Measurements from ENCODE around the gene MNT. TPM values are rescaled to one million over a fixed set of nuclear protein-coding genes. Genes with fewer than 3 reads are reported as not detected.
A peak's percentile ranks its signal among the peaks of the same experiment; 100 is the strongest.

The MNT gene
- total RNA-seq, 1 donor from 2014 or later = 28.5 TPM

DNA sequence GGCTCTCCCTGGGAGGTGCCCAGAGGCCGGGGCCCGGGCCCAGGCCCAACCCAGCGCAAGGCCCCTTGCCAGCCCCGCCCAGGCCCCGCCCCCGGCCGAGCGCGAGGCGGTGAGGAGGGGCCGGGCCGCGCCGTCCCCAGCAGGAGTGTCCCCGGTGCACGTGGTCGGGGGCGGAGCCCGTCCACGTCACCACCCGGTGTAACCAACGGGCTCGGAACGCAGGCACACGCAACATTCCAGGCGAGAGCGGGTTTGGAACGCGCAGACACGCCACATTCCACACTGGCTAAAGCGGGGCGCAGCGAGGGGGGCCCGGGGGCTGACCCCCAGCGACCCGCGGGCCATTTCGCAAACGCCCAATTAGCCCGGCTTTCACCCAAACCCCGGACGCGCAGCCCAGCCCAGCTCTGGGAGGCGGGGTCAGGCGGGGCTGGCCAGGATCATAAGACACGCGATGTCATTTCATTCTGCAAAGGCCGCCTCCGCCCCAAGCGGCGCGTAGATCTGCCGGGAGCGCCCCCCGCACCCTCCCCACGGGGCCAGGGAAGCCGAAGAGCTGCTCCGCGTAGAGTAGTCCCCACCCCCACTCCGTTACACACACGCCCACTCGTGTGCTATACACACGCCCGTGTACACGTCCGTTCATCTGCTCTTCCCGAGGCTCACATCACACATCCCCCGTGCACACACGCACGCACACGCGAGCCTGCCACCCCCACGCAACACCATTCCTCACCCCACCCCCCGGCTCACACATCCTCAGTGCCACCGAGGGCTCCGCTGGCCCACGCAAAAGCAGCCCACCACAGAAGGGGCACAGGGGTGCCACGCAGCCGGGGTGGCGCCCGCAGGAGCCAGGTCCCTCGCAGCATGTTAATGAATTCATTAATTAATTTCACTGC lies 1.0 kb downstream of the MNT start:
- intact Hi-C loops (cut with DNase I) = loop anchor here (10.0 kb wide), 1 partner anchor 345 kb away; the partner anchor contains the start of gene HIC1
- H3K9me3 ChIP-seq = no peaks in the 10 kb centered on the region
- H3K27ac ChIP-seq = peak overlapping the region; percentile 99
- peak in 1 of 2 donors; percentile 98 for DNase-seq (ENCODE audit: extremely low spot score in 2 of 2)
- no peaks in the 10 kb centered on the region for H3K27me3 ChIP-seq
- H3K4me1 ChIP-seq = peaks cover 67% of the 10 kb centered on the region
- TF ChIP-seq POLR2AphosphoS5 (IDR thresholded peaks at IDR 0.05; ENCODE audit: insufficient read depth in 1 of 2, low read depth in 1 of 2) (peak; percentile 86 to 98), POLR2A (IDR thresholded peaks at IDR 0.05) (peak in 1 of 2 donors; percentile 86)
- TF ChIP-seq, protein P1, sequence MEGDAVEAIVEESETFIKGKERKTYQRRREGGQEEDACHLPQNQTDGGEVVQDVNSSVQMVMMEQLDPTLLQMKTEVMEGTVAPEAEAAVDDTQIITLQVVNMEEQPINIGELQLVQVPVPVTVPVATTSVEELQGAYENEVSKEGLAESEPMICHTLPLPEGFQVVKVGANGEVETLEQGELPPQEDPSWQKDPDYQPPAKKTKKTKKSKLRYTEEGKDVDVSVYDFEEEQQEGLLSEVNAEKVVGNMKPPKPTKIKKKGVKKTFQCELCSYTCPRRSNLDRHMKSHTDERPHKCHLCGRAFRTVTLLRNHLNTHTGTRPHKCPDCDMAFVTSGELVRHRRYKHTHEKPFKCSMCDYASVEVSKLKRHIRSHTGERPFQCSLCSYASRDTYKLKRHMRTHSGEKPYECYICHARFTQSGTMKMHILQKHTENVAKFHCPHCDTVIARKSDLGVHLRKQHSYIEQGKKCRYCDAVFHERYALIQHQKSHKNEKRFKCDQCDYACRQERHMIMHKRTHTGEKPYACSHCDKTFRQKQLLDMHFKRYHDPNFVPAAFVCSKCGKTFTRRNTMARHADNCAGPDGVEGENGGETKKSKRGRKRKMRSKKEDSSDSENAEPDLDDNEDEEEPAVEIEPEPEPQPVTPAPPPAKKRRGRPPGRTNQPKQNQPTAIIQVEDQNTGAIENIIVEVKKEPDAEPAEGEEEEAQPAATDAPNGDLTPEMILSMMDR (IDR thresholded peaks at IDR 0.05) = no peak
- peaks cover 0 to 2% of the 10 kb centered on the region in 2 donors for H3K36me3 ChIP-seq
- peak overlapping the region; percentile 78 to 97 for H3K4me3 ChIP-seq

DNA sequence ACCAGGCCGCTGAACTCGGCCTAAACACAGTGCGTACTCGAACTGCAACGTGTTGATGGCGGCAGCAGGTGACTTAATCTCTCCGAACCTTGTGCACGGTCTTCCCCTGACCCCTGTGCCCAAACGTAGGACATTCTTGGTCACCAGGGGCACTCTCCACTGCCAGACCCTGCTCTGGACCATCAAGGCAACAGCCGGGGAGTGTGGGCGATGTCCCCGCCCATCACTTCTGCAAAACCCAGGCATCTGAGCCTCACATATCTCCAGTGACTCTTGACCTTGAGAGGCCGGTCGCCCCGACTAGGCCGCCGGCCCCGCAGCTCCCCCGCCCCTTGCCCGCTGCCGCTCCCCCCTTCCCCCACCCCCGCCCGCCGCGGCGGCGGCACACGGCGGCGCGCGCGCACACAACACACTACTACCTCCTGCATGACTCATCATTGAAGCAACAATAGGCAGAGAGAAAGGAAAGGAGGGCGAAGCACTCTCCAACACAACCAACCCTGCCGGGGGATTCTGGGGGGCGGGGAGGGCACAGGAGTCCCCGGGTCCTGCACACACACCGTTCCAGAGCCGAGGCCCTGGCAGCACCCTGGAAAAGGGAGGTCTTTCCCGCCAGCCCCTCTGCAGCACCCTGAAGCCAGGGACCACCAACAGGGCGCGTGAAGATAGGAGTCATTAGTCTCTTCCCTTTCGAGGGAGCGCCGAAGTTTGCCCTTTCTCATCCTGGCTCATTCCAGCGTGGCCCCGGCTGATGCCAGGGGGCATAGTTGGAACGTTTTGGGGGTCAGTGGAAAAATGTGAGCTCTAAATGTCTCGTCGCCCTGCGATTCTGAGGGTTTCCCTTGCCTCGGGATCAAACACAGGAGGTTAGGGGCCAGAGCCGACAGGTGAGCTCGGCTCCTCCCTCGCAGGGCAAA lies 1.9 kb downstream of the MNT start:
- peak overlapping the region; percentile 99 for H3K27ac ChIP-seq
- intact Hi-C loops (cut with DNase I) = loop anchor here (10.0 kb wide), 1 partner anchor 344 kb away; the partner anchor contains the start of gene HIC1
- H3K9me3 ChIP-seq = no peaks in the 10 kb centered on the region
- no peaks in the 10 kb centered on the region for H3K27me3 ChIP-seq
- no peak for DNase-seq (ENCODE audit: extremely low spot score in 2 of 2)
- H3K36me3 ChIP-seq = peaks cover 0 to 3% of the 10 kb centered on the region in 2 donors
- peaks cover 67% of the 10 kb centered on the region for H3K4me1 ChIP-seq
- TF ChIP-seq, protein P1 (IDR thresholded peaks at IDR 0.05) = no peak
- peak in 1 of 2 donors; percentile 16 for TF ChIP-seq POLR2A (IDR thresholded peaks at IDR 0.05)
- TF ChIP-seq POLR2AphosphoS5 (IDR thresholded peaks at IDR 0.05; ENCODE audit: insufficient read depth in 1 of 2, low read depth in 1 of 2) = no peak
- peak overlapping the region; percentile 78 to 97 for H3K4me3 ChIP-seq

DNA sequence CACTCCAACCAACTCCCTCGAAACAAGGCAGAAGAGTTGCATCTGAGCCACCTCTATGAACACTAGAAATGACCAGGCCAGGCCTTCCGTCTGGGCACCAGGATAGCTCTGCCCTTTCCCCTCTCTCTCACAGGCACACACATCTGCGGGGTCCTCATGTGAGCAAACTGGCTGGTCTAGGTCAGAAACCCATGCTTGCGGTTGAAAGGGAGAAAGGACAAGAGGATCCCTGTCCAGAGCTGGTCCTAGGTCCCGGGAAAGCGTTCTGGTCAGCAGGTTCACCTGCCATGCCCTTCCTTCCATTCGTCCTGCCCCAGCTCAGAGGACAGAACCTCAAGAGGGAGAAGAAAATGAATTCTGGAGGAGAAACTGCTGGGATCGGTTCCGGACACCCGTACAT lies 2.7 kb downstream of the MNT start:
- no peak for DNase-seq (ENCODE audit: extremely low spot score in 2 of 2)
- Histone ChIP-seq H3K4me1 (peaks cover 60% of the 10 kb centered on the region), H3K36me3 (peaks cover 0 to 3% of the 10 kb centered on the region in 2 donors), H3K27ac (peak overlapping the region; percentile 99), H3K9me3 (no peaks in the 10 kb centered on the region), H3K4me3 (peak overlapping the region; percentile 78 to 97), H3K27me3 (no peaks in the 10 kb centered on the region)
- intact Hi-C loops (cut with DNase I) = loop anchor here (10.0 kb wide), 1 partner anchor 343 kb away; the partner anchor contains the start of gene HIC1
- TF ChIP-seq POLR2A (IDR thresholded peaks at IDR 0.05) (no peak), POLR2AphosphoS5 (IDR thresholded peaks at IDR 0.05; ENCODE audit: insufficient read depth in 1 of 2, low read depth in 1 of 2) (no peak)
- TF ChIP-seq, protein P1 (IDR thresholded peaks at IDR 0.05) = no peak

DNA sequence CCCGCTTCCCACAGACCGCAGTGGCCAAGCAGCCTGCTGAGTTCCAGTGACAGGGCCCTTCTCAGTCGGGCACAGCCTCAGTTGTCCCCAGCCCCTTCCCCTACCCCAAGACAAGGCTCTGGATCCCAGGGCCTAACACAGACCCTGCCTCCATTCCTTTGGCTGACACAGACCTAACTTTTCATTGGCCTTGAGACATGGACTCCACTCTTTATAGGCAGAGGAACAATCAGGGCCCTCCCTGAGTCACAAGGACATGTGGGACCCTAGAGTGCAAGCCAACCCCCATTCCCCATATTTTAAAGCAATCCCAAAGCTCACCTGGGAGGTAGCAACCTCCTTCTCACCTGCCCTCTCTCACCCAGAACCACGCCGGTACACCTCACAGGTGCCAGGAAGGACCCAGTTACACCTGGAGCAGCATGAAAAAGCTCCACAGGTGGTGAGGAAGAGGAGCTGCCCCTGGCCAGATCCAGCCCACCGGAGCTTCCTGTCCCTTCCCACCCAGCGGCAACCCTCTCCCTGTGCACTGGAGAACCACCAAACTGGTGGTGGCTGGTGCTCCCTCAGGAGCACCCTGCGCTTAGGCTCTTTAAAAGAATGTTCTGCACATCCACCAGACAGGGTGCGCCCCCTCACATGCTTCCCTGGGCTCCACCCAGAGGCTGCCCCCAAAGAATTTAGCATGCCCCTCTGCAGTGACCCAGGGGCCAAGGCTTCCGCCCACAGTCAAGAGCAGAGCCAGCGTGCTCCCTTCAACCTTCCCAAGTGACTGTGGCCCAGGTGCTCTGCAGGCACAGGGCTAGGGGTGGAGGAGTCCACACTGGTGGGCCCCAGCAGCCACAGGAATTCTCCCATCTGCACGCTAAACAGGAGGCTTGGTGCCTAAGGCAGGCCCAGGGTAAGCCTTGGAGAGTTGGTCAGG lies 3.4 kb downstream of the MNT start:
- TF ChIP-seq POLR2A (IDR thresholded peaks at IDR 0.05) (no peak), POLR2AphosphoS5 (IDR thresholded peaks at IDR 0.05; ENCODE audit: insufficient read depth in 1 of 2, low read depth in 1 of 2) (no peak)
- TF ChIP-seq, protein P1 (IDR thresholded peaks at IDR 0.05) = no peak
- Histone ChIP-seq H3K36me3 (peaks cover 0 to 3% of the 10 kb centered on the region in 2 donors), H3K27ac (peak overlapping the region; percentile 99), H3K27me3 (no peaks in the 10 kb centered on the region), H3K4me1 (peaks cover 53% of the 10 kb centered on the region), H3K9me3 (no peaks in the 10 kb centered on the region), H3K4me3 (peak overlapping the region; percentile 41 to 50)
- intact Hi-C loops (cut with DNase I) = loop anchor here (10.0 kb wide), 1 partner anchor 343 kb away; the partner anchor contains the start of gene HIC1
- no peak for DNase-seq (ENCODE audit: extremely low spot score in 2 of 2)

Data from vagina (tissue), 2 donors.